Upper lobe of right lung (tissue), 1 donor: ENCODE measurements around the gene ACAN. TPM values are rescaled to one million over a fixed set of nuclear protein-coding genes. Genes with fewer than 3 reads are reported as not detected.

Source experiments
- ATAC-seq: fragments of 200-7000 bp; cut with Tn5 transposase; one replicate; pipeline ENCODE4 v1.9.1; 2020; ENCODE audit warnings: mild to moderate bottlenecking, moderate library complexity
- DNase-seq: peaks from one replicate; pipeline ENCODE4 v3.0.0-alpha.2; 2020
- H3K27ac ChIP-seq: fragments of 200-600 bp; one replicate; pipeline ENCODE4 v1.8.0; 2022
- H3K27me3 ChIP-seq: fragments of 200-600 bp; one replicate; pipeline ENCODE4 v1.8.0; 2022; ENCODE audit warnings: mild to moderate bottlenecking
- H3K36me3 ChIP-seq: fragments of 200-600 bp; one replicate; pipeline ENCODE4 v1.8.0; 2022
- H3K4me1 ChIP-seq: fragments of 200-600 bp; one replicate; pipeline ENCODE4 v1.8.0; 2022
- H3K4me3 ChIP-seq: fragments of 200-600 bp; one replicate; pipeline ENCODE4 v1.8.0; 2022; ENCODE audit warnings: mild to moderate bottlenecking
- H3K9me3 ChIP-seq: fragments of 200-600 bp; one replicate; pipeline ENCODE4 v1.8.0; 2022
- CTCF ChIP-seq: fragments of 200-600 bp; IDR thresholded peaks from one replicate; pipeline ENCODE4 v1.8.0; 2022; ENCODE audit warnings: antibody characterized with exemption
- intact Hi-C: fragments of 100-400 bp; cut with DNase I; formaldehyde crosslinking; loops from one replicate; pipeline ENCODE4 v1.11.0; 2022
- total RNA-seq: library from RNA; stranded (reverse); fragmentation: NEBNext Ultra II Directional; extraction: Animal tissue kit (Norgen Biotek cat#: 25700); gene quantifications from one replicate; pipeline ENCODE4 v1.2.1, GENCODE V29; 2021
- donor health status: DM: no; HTN: yes; CAD: no; lungs with severe emphysema.

ACAN gene
- total RNA-seq, 1 donor from 2014 or later = 0.06 TPM

GRCh38 chr15:88792342-88793282 lies 10.6 kb upstream of the ACAN start:
- Histone ChIP-seq H3K27ac (no peak overlapping the region), H3K27me3 (peaks cover 29% of the 10 kb centered on the region), H3K4me3 (no peak overlapping the region), H3K36me3 (no peaks in the 10 kb centered on the region), H3K9me3 (no peaks in the 10 kb centered on the region), H3K4me1 (no peaks in the 10 kb centered on the region)
- intact Hi-C loops = no loop called here
- no peak for TF ChIP-seq CTCF
- DNase-seq (no peak), ATAC-seq (peak; percentile 20)

GRCh38 chr15:88794001-88794400 lies 9.2 kb upstream of the ACAN start:
- H3K9me3 ChIP-seq = no peaks in the 10 kb centered on the region
- DNase-seq (no peak), ATAC-seq (no peak)
- intact Hi-C loops = no loop called here
- H3K4me1 ChIP-seq = no peaks in the 10 kb centered on the region
- H3K36me3 ChIP-seq = no peaks in the 10 kb centered on the region
- no peak overlapping the region for H3K27ac ChIP-seq
- no peak for TF ChIP-seq CTCF
- peaks cover 41% of the 10 kb centered on the region for H3K27me3 ChIP-seq
- no peak overlapping the region for H3K4me3 ChIP-seq

GRCh38 chr15:88797663-88798339 lies 5.4 kb upstream of the ACAN start:
- H3K4me3 ChIP-seq = no peak overlapping the region
- no peaks in the 10 kb centered on the region for H3K9me3 ChIP-seq
- H3K27ac ChIP-seq = no peak overlapping the region
- intact Hi-C loops = no loop called here
- DNase-seq = no peak
- no peaks in the 10 kb centered on the region for H3K36me3 ChIP-seq
- H3K27me3 ChIP-seq = peaks cover 61% of the 10 kb centered on the region
- ATAC-seq = no peak
- H3K4me1 ChIP-seq = no peaks in the 10 kb centered on the region
- no peak for TF ChIP-seq CTCF

- Histone ChIP-seq H3K4me1 (no peaks in the 10 kb centered on the region), H3K27ac (no peak overlapping the region), H3K27me3 (peaks cover 76% of the 10 kb centered on the region), H3K4me3 (no peak overlapping the region), H3K36me3 (no peaks in the 10 kb centered on the region), H3K9me3 (no peaks in the 10 kb centered on the region)
- intact Hi-C loops = no loop called here
- ATAC-seq (no peak), DNase-seq (no peak)
- no peak for TF ChIP-seq CTCF
These were observed 3.9 kb upstream of the ACAN start for GRCh38 chr15:88799341-88799740.

- no peak for TF ChIP-seq CTCF
- intact Hi-C loops = no loop called here
- Histone ChIP-seq H3K27me3 (peaks cover 82% of the 10 kb centered on the region), H3K4me1 (no peaks in the 10 kb centered on the region), H3K36me3 (no peaks in the 10 kb centered on the region), H3K9me3 (no peaks in the 10 kb centered on the region), H3K4me3 (no peak overlapping the region), H3K27ac (no peak overlapping the region)
- ATAC-seq = no peak
- DNase-seq = no peak
These were observed 3.2 kb upstream of the ACAN start for GRCh38 chr15:88800026-88800425.
